Heart right ventricle (tissue), 16 donors: ENCODE measurements around the gene PPP1CC. TPM values are rescaled to one million over a fixed set of nuclear protein-coding genes. Genes with fewer than 3 reads are reported as not detected.
A peak's percentile ranks its signal among the peaks of the same experiment; 100 is the strongest.

Experiments used
- ATAC-seq, 8 donors: fragments of 200-7000 bp; cut with Tn5 transposase; one replicate each; pipeline ENCODE4 v1.9.1; 2020; ENCODE audit warnings: mild to moderate bottlenecking in 8 of 8, moderate library complexity in 8 of 8, moderate number of reproducible peaks in 1 of 8
- DNase-seq, 2 donors: peaks; one replicate each; pipeline ENCODE4 v3.0.0-alpha.2; 2020
- H3K27ac ChIP-seq, 10 donors: fragments of 200-600 bp; sonication (generic) in 2 of 10; one replicate each; pipeline versions ENCODE4 v1.5.0 to v1.8.0; 2020 to 2022; ENCODE audit warnings: mild to moderate bottlenecking in 3 of 10
- H3K27me3 ChIP-seq, 7 donors: fragments of 200-600 bp; one replicate each; pipeline ENCODE4 v1.8.0; 2021 to 2022; ENCODE audit warnings: mild to moderate bottlenecking in 2 of 7
- H3K36me3 ChIP-seq, 9 donors: fragments of 200-600 bp; sonication (generic) in 1 of 9; one replicate each; pipeline versions ENCODE4 v1.5.0 to v1.8.0; 2020 to 2022; ENCODE audit warnings: mild to moderate bottlenecking in 2 of 9
- H3K4me1 ChIP-seq, 9 donors: fragments of 200-600 bp; sonication (generic) in 1 of 9; one replicate each; pipeline versions ENCODE4 v1.5.0 to v1.8.0; 2020 to 2022; ENCODE audit warnings: mild to moderate bottlenecking in 4 of 9
- H3K4me3 ChIP-seq, 10 donors: fragments of 200-600 bp; sonication (generic) in 2 of 10; one replicate each; pipeline versions ENCODE4 v1.5.0 to v1.8.0; 2020 to 2022; ENCODE audit warnings: mild to moderate bottlenecking in 7 of 10, moderate library complexity in 2 of 10
- H3K9me3 ChIP-seq, 11 donors: fragments of 200-600 bp in 10 of 11; sonication (generic) in 2 of 11; one replicate each; pipeline versions ENCODE4 v1.5.0 to v1.8.0; 2013 to 2022; ENCODE audit warnings: mild to moderate bottlenecking in 2 of 11, control low read depth in 1 of 11, moderate library complexity in 1 of 11
- CTCF ChIP-seq, 9 donors: fragments of 200-600 bp; sonication (generic) in 2 of 9; IDR thresholded peaks; one replicate each; pipeline versions ENCODE4 v1.5.0 to v1.8.0; 2021 to 2022; ENCODE audit warnings: antibody characterized with exemption in 9 of 9, mild to moderate bottlenecking in 5 of 9, moderate library complexity in 1 of 9
- WGBS, 2 donors: extraction: QIAGEN DNeasy Blood & Tissue Kit; methylation state at CpG; one replicate each; pipeline ENCODE4 v1.1.7; 2013; ENCODE audit warnings: inconsistent platforms in 1 of 2; 5-methylcytosine and 5-hydroxymethylcytosine counted together
- intact Hi-C, 10 donors: fragments of 100-400 bp; cut with DNase I; formaldehyde crosslinking; loops; one replicate each; pipeline versions ENCODE4 v1.11.1 to v1.14.2; 2022
- polyA plus RNA-seq, 2 donors: library from polyadenylated mRNA; stranded (reverse); fragments of 200-250 nt; gene quantifications; one replicate each; pipeline ENCODE4 v1.2.3, GENCODE V29; 2013
- total RNA-seq, 10 donors: library from RNA; stranded (reverse); fragmentation: NEBNext Ultra II Directional in 3 of 10; extraction: Animal tissue kit (Norgen Biotek cat#: 25700) in 3 of 10; gene quantifications; one replicate each; pipeline versions ENCODE4 v1.2.1 to v1.2.4, GENCODE V29; 2021 to 2023
- donor health status: Arrhythmogenic right ventricular cardiomyopathy.
- donor health status: ischemic (EF 13 %, LVEDD 7.1; RV severe dilation, severe dysfunction).
- donor health status: healthy with polysubstance abuse.
- donor health status: DM: no; HTN: yes; CAD: no.
- donor health status: DM: no; HTN: no; CAD: no.
- donor health status: ischemic (EF 25% LVEDD 6.9; RV normal size, moderate dysfunction).
- donor health status: ischemic (EF 25% LVEDD 5.7; RV mildly dilated, moderate dysfunction).
- donor health status: healthy.
- donor health status: DM: yes; HTN: yes; CAD: no.
- donor health status: Ischemic cardiomyopathy.
- donor health status: ischemic (EF 35%, LVEDD 5.7; RV mildly dilated, moderate dysfunction).
- donor health status: nonischemic (EF 11% LVEDD 7.7; RV severe dilation, severe dysfunction).
- donor health status: DM: yes; HTN: yes; CAD: no.
- donor health status: PGD.
- donor health status: ischemic (EF 29% LVEDD 5.4; RV normal size, mild dysfunction).
- donor health status: nonischemic (EF 23%, LVEDD 6.1; RV moderate dilation, normal function).

Gene PPP1CC
- total and polyA plus RNA-seq, 12 donors: 66.0 to 248 (median 134) TPM

GRCh38 chr12:110785240-110785639 lies 42.5 kb upstream of the PPP1CC start:
- no peaks in the 10 kb centered on the region for H3K27me3 ChIP-seq
- H3K4me1 ChIP-seq: peaks cover 1 to 22% (median 6%) of the 10 kb centered on the region in 9 donors
- 88% methylated on average over 7 of the region's 7 CpGs for WGBS, 2 donors
- no peaks in the 10 kb centered on the region for H3K9me3 ChIP-seq
- no peak for ATAC-seq
- H3K4me3 ChIP-seq: no peak overlapping the region
- H3K36me3 ChIP-seq: no peaks in the 10 kb centered on the region
- intact Hi-C loops: no loop called here
- TF ChIP-seq CTCF (IDR thresholded peaks at IDR 0.05): no peak
- DNase-seq: no peak
- no peak overlapping the region for H3K27ac ChIP-seq

- ATAC-seq (no peak), DNase-seq (no peak)
- Histone ChIP-seq H3K27me3 (no peaks in the 10 kb centered on the region), H3K27ac (no peak overlapping the region), H3K4me3 (no peak overlapping the region), H3K4me1 (peaks cover 0 to 26% (median 0%) of the 10 kb centered on the region in 9 donors), H3K9me3 (no peaks in the 10 kb centered on the region), H3K36me3 (no peaks in the 10 kb centered on the region)
- TF ChIP-seq CTCF (IDR thresholded peaks at IDR 0.05): no peak
- 88% methylated on average over 8 of the region's 8 CpGs for WGBS, 2 donors
- intact Hi-C loops: no loop called here
These were observed 40.2 kb upstream of the PPP1CC start for GRCh38 chr12:110782922-110783321.

GRCh38 chr12:110782094-110782493 lies 39.4 kb upstream of the PPP1CC start:
- TF ChIP-seq CTCF (IDR thresholded peaks at IDR 0.05): no peak
- 64 to 70% methylated on average over 4 of the region's 4 CpGs for WGBS, 2 donors
- intact Hi-C loops: no loop called here
- ATAC-seq (no peak), DNase-seq (no peak)
- no peaks in the 10 kb centered on the region for H3K27me3 ChIP-seq
- no peak overlapping the region for H3K4me3 ChIP-seq
- H3K27ac ChIP-seq: no peak overlapping the region
- no peaks in the 10 kb centered on the region for H3K9me3 ChIP-seq
- H3K36me3 ChIP-seq: no peaks in the 10 kb centered on the region
- peaks cover 0 to 26% (median 0%) of the 10 kb centered on the region in 9 donors for H3K4me1 ChIP-seq

GRCh38 chr12:110780448-110780847 lies 37.8 kb upstream of the PPP1CC start:
- intact Hi-C loops: no loop called here
- Histone ChIP-seq H3K4me3 (no peak overlapping the region), H3K27ac (peak overlapping the region in 2 of 10 donors; percentile 37 to 42), H3K4me1 (peaks cover 0 to 26% (median 0%) of the 10 kb centered on the region in 9 donors), H3K27me3 (no peaks in the 10 kb centered on the region), H3K36me3 (no peaks in the 10 kb centered on the region), H3K9me3 (no peaks in the 10 kb centered on the region)
- ATAC-seq (no peak), DNase-seq (no peak)
- no peak for TF ChIP-seq CTCF (IDR thresholded peaks at IDR 0.05)
- 69 to 77% methylated on average over 4 of the region's 4 CpGs for WGBS, 2 donors
